Colonic mucosa (tissue), 4 donors: ENCODE data around the gene RAB3B. TPM values are rescaled to one million over a fixed set of nuclear protein-coding genes. Genes with fewer than 3 reads are reported as not detected.

ENCODE experiments used
- DNase-seq: peaks from one replicate; pipeline ENCODE4 v3.0.0-alpha.2; 2020
- H3K27ac ChIP-seq: fragments of 200-600 bp; one replicate; pipeline ENCODE4 v1.8.0; 2021
- H3K27me3 ChIP-seq: fragments of 200-600 bp; one replicate; pipeline ENCODE4 v1.8.0; 2021
- H3K36me3 ChIP-seq: fragments of 200-600 bp; one replicate; pipeline ENCODE4 v1.8.0; 2021
- H3K4me1 ChIP-seq: fragments of 200-600 bp; one replicate; pipeline ENCODE4 v1.8.0; 2021; ENCODE audit warnings: mild to moderate bottlenecking
- H3K4me3 ChIP-seq: fragments of 200-600 bp; one replicate; pipeline ENCODE4 v1.8.0; 2021
- H3K9ac ChIP-seq, 2 donors: one replicate each; pipeline ENCODE4 v1.7.0; 2013; ENCODE audit warnings: control low read depth in 2 of 2, low read depth in 2 of 2, low read length in 2 of 2
- H3K9me3 ChIP-seq: fragments of 200-600 bp; one replicate; pipeline ENCODE4 v1.8.0; 2021
- CTCF ChIP-seq: fragments of 200-600 bp; IDR thresholded peaks from one replicate; pipeline ENCODE4 v1.8.0; 2022; ENCODE audit warnings: antibody characterized with exemption, mild to moderate bottlenecking
- intact Hi-C: fragments of 100-400 bp; cut with DNase I; formaldehyde crosslinking; loops from one replicate; pipeline ENCODE4 v1.14.1; 2022
- total RNA-seq, 2 donors: library from RNA; stranded (reverse); fragmentation: NEBNext Ultra II Directional in 1 of 2; extraction: Animal tissue kit (Norgen Biotek cat#: 25700) in 1 of 2; gene quantifications; one replicate each; pipeline ENCODE4 v1.2.1, GENCODE V29; 2021
- donor health status: healthy.
- donor health status: DM: no; HTN: no; CAD: no.
- donor health status: DM: no; HTN: no; CAD: no.

RAB3B gene
- total RNA-seq, 2 donors from 2014 or later = 3.6 to 6.0 TPM

GRCh38 chr1:51957618-51958017 lies 32.9 kb downstream of the RAB3B start:
- no peaks in the 10 kb centered on the region for H3K4me1 ChIP-seq
- H3K9ac ChIP-seq = no peak overlapping the region
- no peak overlapping the region for H3K27ac ChIP-seq
- H3K9me3 ChIP-seq = no peaks in the 10 kb centered on the region
- H3K4me3 ChIP-seq = no peak overlapping the region
- no peak for TF ChIP-seq CTCF
- intact Hi-C loops = no loop called here
- DNase-seq = peak; percentile 24
- no peaks in the 10 kb centered on the region for H3K36me3 ChIP-seq
- H3K27me3 ChIP-seq = no peaks in the 10 kb centered on the region

GRCh38 chr1:51956528-51957509 lies 33.7 kb downstream of the RAB3B start:
- Histone ChIP-seq H3K36me3 (no peaks in the 10 kb centered on the region), H3K27ac (peak overlapping the region; percentile 15), H3K4me1 (no peaks in the 10 kb centered on the region), H3K4me3 (no peak overlapping the region), H3K9ac (no peak overlapping the region), H3K9me3 (no peaks in the 10 kb centered on the region), H3K27me3 (no peaks in the 10 kb centered on the region)
- TF ChIP-seq CTCF = no peak
- intact Hi-C loops = no loop called here
- no peak for DNase-seq

GRCh38 chr1:51955797-51956527 lies 34.5 kb downstream of the RAB3B start:
- Histone ChIP-seq H3K4me3 (no peak overlapping the region), H3K27ac (peak overlapping the region; percentile 15), H3K36me3 (no peaks in the 10 kb centered on the region), H3K9ac (no peak overlapping the region), H3K9me3 (no peaks in the 10 kb centered on the region), H3K27me3 (no peaks in the 10 kb centered on the region), H3K4me1 (no peaks in the 10 kb centered on the region)
- intact Hi-C loops = no loop called here
- peak; percentile 20 for DNase-seq
- TF ChIP-seq CTCF = no peak

- no peaks in the 10 kb centered on the region for H3K27me3 ChIP-seq
- H3K36me3 ChIP-seq = no peaks in the 10 kb centered on the region
- DNase-seq = no peak
- H3K4me1 ChIP-seq = no peaks in the 10 kb centered on the region
- H3K9ac ChIP-seq = no peak overlapping the region
- intact Hi-C loops = no loop called here
- H3K27ac ChIP-seq = no peak overlapping the region
- no peaks in the 10 kb centered on the region for H3K9me3 ChIP-seq
- no peak overlapping the region for H3K4me3 ChIP-seq
- no peak for TF ChIP-seq CTCF
Observed at GRCh38 chr1:51954783-51955182, 35.7 kb downstream of the RAB3B start.

- DNase-seq = no peak
- H3K27me3 ChIP-seq = no peaks in the 10 kb centered on the region
- H3K4me3 ChIP-seq = no peak overlapping the region
- TF ChIP-seq CTCF = no peak
- H3K9me3 ChIP-seq = no peaks in the 10 kb centered on the region
- no peak overlapping the region for H3K27ac ChIP-seq
- H3K4me1 ChIP-seq = no peaks in the 10 kb centered on the region
- intact Hi-C loops = no loop called here
- no peak overlapping the region for H3K9ac ChIP-seq
- H3K36me3 ChIP-seq = no peaks in the 10 kb centered on the region
Observed at GRCh38 chr1:51953079-51953478, 37.4 kb downstream of the RAB3B start.
